ENCODE data around the gene ACTA2. TPM values are rescaled to one million over a fixed set of nuclear protein-coding genes. Genes with fewer than 3 reads are reported as not detected.

The ACTA2 gene
- total RNA-seq, 4 donors from 2014 or later = 5,887 to 9,086 (median 7,887) TPM

- WGBS, 2 donors (ENCODE audit: low coverage in 1 of 2) = 92 to 100% methylated on average over 1 of the region's 1 CpG
These were observed 8.2 kb upstream of the ACTA2 start for GRCh38 chr10:88960802-88961201.

GRCh38 chr10:88958721-88959120 lies 6.1 kb upstream of the ACTA2 start:
- H3K4me3 ChIP-seq = no peak overlapping the region
- no peaks in the 10 kb centered on the region for H3K9me3 ChIP-seq
- no peaks in the 10 kb centered on the region for H3K36me3 ChIP-seq
- TF ChIP-seq POLR2AphosphoS5 (IDR thresholded peaks at IDR 0.05) = no peak
- no peak for TF ChIP-seq CTCF (IDR thresholded peaks at IDR 0.05)
- TF ChIP-seq POLR2A (IDR thresholded peaks at IDR 0.05) = no peak
- no peak for TF ChIP-seq EP300 (IDR thresholded peaks at IDR 0.05)
- WGBS, 2 donors (ENCODE audit: low coverage in 1 of 2) = 95 to 100% methylated on average over 1 to 5 of the region's 6 CpGs
- H3K27me3 ChIP-seq = no peaks in the 10 kb centered on the region
- no peak for ATAC-seq
- H3K27ac ChIP-seq = no peak overlapping the region
- H3K4me1 ChIP-seq = peaks cover 0 to 16% (median 1%) of the 10 kb centered on the region in 3 donors

More at GRCh38 chr10:88960802-88961201, 8.2 kb upstream of the ACTA2 start:
- TF ChIP-seq EP300 (IDR thresholded peaks at IDR 0.05) (no peak), POLR2AphosphoS5 (IDR thresholded peaks at IDR 0.05) (no peak), CTCF (IDR thresholded peaks at IDR 0.05) (no peak), POLR2A (IDR thresholded peaks at IDR 0.05) (no peak)
- Histone ChIP-seq H3K27me3 (no peaks in the 10 kb centered on the region), H3K4me1 (peaks cover 0 to 18% (median 0%) of the 10 kb centered on the region in 3 donors), H3K4me3 (no peak overlapping the region), H3K9me3 (no peaks in the 10 kb centered on the region), H3K36me3 (no peaks in the 10 kb centered on the region), H3K27ac (no peak overlapping the region)
- ATAC-seq = no peak

- Histone ChIP-seq H3K9me3 (no peaks in the 10 kb centered on the region), H3K4me1 (peaks cover 0 to 27% (median 5%) of the 10 kb centered on the region in 3 donors), H3K27me3 (no peaks in the 10 kb centered on the region), H3K4me3 (no peak overlapping the region), H3K27ac (no peak overlapping the region), H3K36me3 (no peaks in the 10 kb centered on the region)
- no peak for TF ChIP-seq EP300 (IDR thresholded peaks at IDR 0.05)
- TF ChIP-seq CTCF (IDR thresholded peaks at IDR 0.05) = no peak
- no peak for TF ChIP-seq POLR2AphosphoS5 (IDR thresholded peaks at IDR 0.05)
- no peak for TF ChIP-seq POLR2A (IDR thresholded peaks at IDR 0.05)
- no peak for ATAC-seq
- WGBS, 2 donors (ENCODE audit: low coverage in 1 of 2) = 88 to 94% methylated on average over 1 of the region's 1 CpG
These were observed 4.8 kb upstream of the ACTA2 start for GRCh38 chr10:88957381-88957780.

GRCh38 chr10:88954458-88955083 lies 2.0 kb upstream of the ACTA2 start:
- H3K4me1 ChIP-seq = peaks cover 0 to 44% (median 5%) of the 10 kb centered on the region in 3 donors
- 50 to 60% methylated on average over 3 to 4 of the region's 4 CpGs for WGBS, 2 donors (ENCODE audit: low coverage in 1 of 2)
- TF ChIP-seq POLR2AphosphoS5 (IDR thresholded peaks at IDR 0.05) = no peak
- TF ChIP-seq CTCF (IDR thresholded peaks at IDR 0.05) = no peak
- TF ChIP-seq EP300 (IDR thresholded peaks at IDR 0.05) = no peak
- no peak for TF ChIP-seq POLR2A (IDR thresholded peaks at IDR 0.05)
- no peaks in the 10 kb centered on the region for H3K9me3 ChIP-seq
- H3K27me3 ChIP-seq = no peaks in the 10 kb centered on the region
- H3K4me3 ChIP-seq = no peak overlapping the region
- ATAC-seq = no peak
- H3K27ac ChIP-seq = peak overlapping the region; percentile 85 to 100 (median 91)
- no peaks in the 10 kb centered on the region for H3K36me3 ChIP-seq

- Histone ChIP-seq H3K27me3 (no peaks in the 10 kb centered on the region), H3K9me3 (no peaks in the 10 kb centered on the region), H3K4me1 (peaks cover 0 to 46% (median 5%) of the 10 kb centered on the region in 3 donors), H3K4me3 (peak overlapping the region; percentile 56 to 100), H3K27ac (peak overlapping the region; percentile 85 to 100 (median 91)), H3K36me3 (peaks cover 0 to 3% of the 10 kb centered on the region in 2 donors)
- ATAC-seq = no peak
- TF ChIP-seq POLR2A (IDR thresholded peaks at IDR 0.05) (no peak), POLR2AphosphoS5 (IDR thresholded peaks at IDR 0.05) (no peak), EP300 (IDR thresholded peaks at IDR 0.05) (no peak), CTCF (IDR thresholded peaks at IDR 0.05) (no peak)
- WGBS, 2 donors (ENCODE audit: low coverage in 1 of 2) = 49 to 55% methylated on average over 5 of the region's 5 CpGs
These were observed 1.1 kb upstream of the ACTA2 start for GRCh38 chr10:88953662-88954061.
